Pancreas (tissue), 10 donors: ENCODE data around the gene FAAH. TPM values are rescaled to one million over a fixed set of nuclear protein-coding genes. Genes with fewer than 3 reads are reported as not detected.

Experiments used
- ATAC-seq, 4 donors: fragments of 200-7000 bp; cut with Tn5 transposase; one replicate each; pipeline versions ENCODE4 v1.8.0 to v1.9.1; 2020; ENCODE audit warnings: mild to moderate bottlenecking in 4 of 4, moderate library complexity in 4 of 4
- DNase-seq, 6 donors: peaks; one replicate each; pipeline ENCODE4 v3.0.0-alpha.2; 2020
- FAIRE-seq: peaks from 2 replicates; lab custom pipeline; 2012; peaks lifted over from hg19 to GRCh38; lab: Jason Lieb, UNC
- H3K27ac ChIP-seq, 4 donors: fragments of 200-600 bp; sonication (generic); 1 replicate in 3 of 4; 2 replicates in 1 of 4; pipeline versions ENCODE4 v1.5.0 to v1.8.0; 2020
- H3K27me3 ChIP-seq, 4 donors: fragments of 200-600 bp; one replicate each; pipeline ENCODE4 v1.8.0; 2021
- H3K36me3 ChIP-seq, 3 donors: fragments of 200-600 bp; sonication (generic) in 1 of 3; one replicate each; pipeline versions ENCODE4 v1.5.0 to v1.8.0; 2020 to 2021
- H3K4me1 ChIP-seq, 3 donors: fragments of 200-600 bp; one replicate each; pipeline ENCODE4 v1.8.0; 2021
- H3K4me3 ChIP-seq, 4 donors: fragments of 200-600 bp; sonication (generic) in 2 of 4; one replicate each; pipeline versions ENCODE4 v1.5.0 to v1.8.0; 2020 to 2021
- H3K9me3 ChIP-seq, 4 donors: fragments of 200-600 bp; one replicate each; pipeline ENCODE4 v1.8.0; 2021
- WGBS, 2 donors: extraction: QIAGEN DNeasy Blood & Tissue Kit; methylation state at CpG; one replicate each; pipeline ENCODE4 v1.1.7; 2013; 5-methylcytosine and 5-hydroxymethylcytosine counted together
- intact Hi-C, 3 donors: fragments of 100-400 bp; cut with DNase I; formaldehyde crosslinking; loops; one replicate each; pipeline versions ENCODE4 v1.11.1 to v1.14.2; 2022
- polyA plus RNA-seq, 2 donors: library from polyadenylated mRNA; stranded (reverse); fragments of 200-250 nt; gene quantifications; one replicate each; pipeline ENCODE4 v1.2.3, GENCODE V29; 2013
- total RNA-seq, 6 donors: library from RNA; stranded (reverse); fragmentation: NEBNext Ultra II Directional in 4 of 6; extraction: Animal tissue kit (Norgen Biotek cat#: 25700) in 4 of 6; gene quantifications; one replicate each; pipeline versions ENCODE4 v1.2.1 to v1.2.4, GENCODE V29; 2021 to 2023
- TF ChIP-seq, protein P1 (sequence below), 4 donors: fragments of 200-600 bp; sonication (generic) in 3 of 4; IDR thresholded peaks; one replicate each; pipeline versions ENCODE4 v1.5.0 to v1.8.0; 2021; ENCODE audit warnings: antibody characterized with exemption in 4 of 4
- donor health status: healthy with polysubstance abuse.
- donor health status: DM: no; HTN: no; CAD: no; lungs with moderate emphysema.
- donor health status: DM: no; HTN: no; CAD: no.
- donor health status: control.
- donor health status: control.
- donor health status: Bipolar disorder and iron deficiency.
- donor health status: DM: yes; HTN: yes; CAD: no.
- donor health status: DM: no; HTN: no; CAD: no.
- donor health status: DM: no; HTN: no; CAD: no.
- donor health status: DM: yes; HTN: yes; CAD: no.

The FAAH gene
- total and polyA plus RNA-seq, 8 donors = 19.5 to 122 (median 27.1) TPM

DNA sequence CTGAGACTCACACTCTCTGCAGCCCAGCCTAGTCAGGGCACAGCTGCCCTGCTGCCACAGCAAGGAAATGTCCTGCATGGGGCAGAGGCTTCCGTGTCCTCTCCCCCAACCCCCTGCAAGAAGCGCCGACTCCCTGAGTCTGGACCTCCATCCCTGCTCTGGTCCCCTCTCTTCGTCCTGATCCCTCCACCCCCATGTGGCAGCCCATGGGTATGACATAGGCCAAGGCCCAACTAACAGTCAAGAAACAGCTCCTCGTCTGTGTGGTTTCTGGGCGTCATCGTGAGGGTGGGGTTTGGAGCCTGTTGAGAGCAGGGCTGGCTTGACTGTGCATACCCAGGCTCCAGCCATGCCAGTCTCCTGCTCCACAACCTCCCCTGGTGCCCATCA, 19.5 kb downstream of the FAAH start:
- WGBS, 2 donors = 81 to 83% methylated on average over 7 of the region's 7 CpGs
- DNase-seq = no peak
- peaks cover 0 to 25% (median 4%) of the 10 kb centered on the region in 3 donors for H3K36me3 ChIP-seq
- FAIRE-seq = no peak
- no peaks in the 10 kb centered on the region for H3K9me3 ChIP-seq
- TF ChIP-seq, protein P1, sequence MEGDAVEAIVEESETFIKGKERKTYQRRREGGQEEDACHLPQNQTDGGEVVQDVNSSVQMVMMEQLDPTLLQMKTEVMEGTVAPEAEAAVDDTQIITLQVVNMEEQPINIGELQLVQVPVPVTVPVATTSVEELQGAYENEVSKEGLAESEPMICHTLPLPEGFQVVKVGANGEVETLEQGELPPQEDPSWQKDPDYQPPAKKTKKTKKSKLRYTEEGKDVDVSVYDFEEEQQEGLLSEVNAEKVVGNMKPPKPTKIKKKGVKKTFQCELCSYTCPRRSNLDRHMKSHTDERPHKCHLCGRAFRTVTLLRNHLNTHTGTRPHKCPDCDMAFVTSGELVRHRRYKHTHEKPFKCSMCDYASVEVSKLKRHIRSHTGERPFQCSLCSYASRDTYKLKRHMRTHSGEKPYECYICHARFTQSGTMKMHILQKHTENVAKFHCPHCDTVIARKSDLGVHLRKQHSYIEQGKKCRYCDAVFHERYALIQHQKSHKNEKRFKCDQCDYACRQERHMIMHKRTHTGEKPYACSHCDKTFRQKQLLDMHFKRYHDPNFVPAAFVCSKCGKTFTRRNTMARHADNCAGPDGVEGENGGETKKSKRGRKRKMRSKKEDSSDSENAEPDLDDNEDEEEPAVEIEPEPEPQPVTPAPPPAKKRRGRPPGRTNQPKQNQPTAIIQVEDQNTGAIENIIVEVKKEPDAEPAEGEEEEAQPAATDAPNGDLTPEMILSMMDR (IDR thresholded peaks at IDR 0.05) = peak in 1 of 4 donors; percentile 7
- H3K4me3 ChIP-seq = no peak overlapping the region
- H3K4me1 ChIP-seq = no peaks in the 10 kb centered on the region
- peak in 1 of 4 donors; percentile 23 for ATAC-seq
- no peaks in the 10 kb centered on the region for H3K27me3 ChIP-seq
- H3K27ac ChIP-seq = no peak overlapping the region
- intact Hi-C loops = no loop called here

DNA sequence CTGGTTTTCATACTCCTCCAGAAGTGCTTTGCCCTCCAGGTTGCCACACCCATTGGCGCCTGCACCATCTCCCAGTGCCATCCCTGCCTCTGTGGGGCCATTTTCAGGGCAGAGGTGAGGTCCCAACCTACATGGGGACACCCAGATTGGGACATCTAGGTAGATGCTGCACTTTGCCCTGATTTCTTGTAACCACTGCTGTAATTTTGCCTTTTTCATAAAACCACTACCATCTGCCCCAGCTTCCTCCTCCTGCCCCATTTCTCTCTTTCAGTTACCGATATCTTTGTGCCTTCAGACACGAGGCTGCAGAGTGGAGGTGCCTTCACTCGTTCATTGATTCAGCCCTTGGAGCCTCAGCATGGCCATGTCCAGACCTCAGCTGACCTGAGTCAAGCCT, 21.4 kb downstream of the FAAH start:
- intact Hi-C loops = no loop called here
- 69 to 85% methylated on average over 4 of the region's 4 CpGs for WGBS, 2 donors
- H3K36me3 ChIP-seq = peaks cover 0 to 13% (median 2%) of the 10 kb centered on the region in 3 donors
- no peaks in the 10 kb centered on the region for H3K4me1 ChIP-seq
- no peaks in the 10 kb centered on the region for H3K27me3 ChIP-seq
- H3K4me3 ChIP-seq = no peak overlapping the region
- H3K9me3 ChIP-seq = no peaks in the 10 kb centered on the region
- no peak overlapping the region for H3K27ac ChIP-seq
- ATAC-seq = no peak
- TF ChIP-seq, protein P1 (IDR thresholded peaks at IDR 0.05) = no peak
- no peak for DNase-seq
- no peak for FAIRE-seq

DNA sequence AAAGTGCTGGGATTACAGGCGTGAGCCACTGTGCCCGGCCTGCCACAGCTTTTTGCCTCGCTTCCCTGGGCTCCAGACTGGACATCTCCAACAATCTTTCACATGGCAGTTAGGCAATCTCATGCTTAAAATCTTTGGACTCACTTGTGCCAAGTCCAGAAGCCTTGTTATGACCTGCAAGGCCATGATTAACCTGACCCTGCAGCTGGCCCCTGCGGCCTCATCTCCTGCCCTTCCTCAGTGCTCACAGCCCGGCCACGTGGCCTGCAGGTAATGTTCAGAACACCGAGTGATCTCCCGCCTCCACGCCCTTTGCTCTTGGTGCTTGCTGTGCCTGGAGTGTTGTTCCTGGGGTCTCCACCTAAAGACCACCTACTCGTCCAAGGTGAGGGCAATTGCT, 24.9 kb downstream of the FAAH start:
- H3K27me3 ChIP-seq = peaks cover 0 to 3% (median 0%) of the 10 kb centered on the region in 4 donors
- H3K36me3 ChIP-seq = peaks cover 0 to 1% (median 0%) of the 10 kb centered on the region in 3 donors
- TF ChIP-seq, protein P1 (IDR thresholded peaks at IDR 0.05) = no peak
- FAIRE-seq (no peak), DNase-seq (peak in 1 of 6 donors; percentile 29), ATAC-seq (no peak)
- no peaks in the 10 kb centered on the region for H3K4me1 ChIP-seq
- intact Hi-C loops = no loop called here
- H3K27ac ChIP-seq = no peak overlapping the region
- no peak overlapping the region for H3K4me3 ChIP-seq
- no peaks in the 10 kb centered on the region for H3K9me3 ChIP-seq
- 76 to 80% methylated on average over 10 of the region's 10 CpGs for WGBS, 2 donors

DNA sequence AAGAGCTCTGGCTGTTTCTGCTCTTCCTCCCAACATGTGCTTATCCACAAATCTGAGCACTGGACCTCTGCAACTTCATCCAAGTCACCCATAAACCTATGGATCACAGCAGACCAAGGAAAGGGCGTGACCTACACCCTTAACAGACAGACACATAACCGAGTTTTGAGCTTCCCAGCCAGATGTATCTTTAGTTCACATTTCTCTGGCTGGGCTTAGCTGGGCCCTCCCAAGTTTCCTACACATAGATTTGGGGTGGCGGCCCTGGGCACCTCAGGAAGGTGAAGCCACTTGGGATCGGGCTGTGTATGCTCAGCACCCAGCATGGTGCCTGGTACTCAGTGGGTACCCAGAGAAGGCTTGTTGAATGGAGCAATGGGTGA, 26.4 kb downstream of the FAAH start:
- WGBS, 2 donors = 70 to 83% methylated on average over 4 of the region's 4 CpGs
- FAIRE-seq = no peak
- intact Hi-C loops = no loop called here

DNA sequence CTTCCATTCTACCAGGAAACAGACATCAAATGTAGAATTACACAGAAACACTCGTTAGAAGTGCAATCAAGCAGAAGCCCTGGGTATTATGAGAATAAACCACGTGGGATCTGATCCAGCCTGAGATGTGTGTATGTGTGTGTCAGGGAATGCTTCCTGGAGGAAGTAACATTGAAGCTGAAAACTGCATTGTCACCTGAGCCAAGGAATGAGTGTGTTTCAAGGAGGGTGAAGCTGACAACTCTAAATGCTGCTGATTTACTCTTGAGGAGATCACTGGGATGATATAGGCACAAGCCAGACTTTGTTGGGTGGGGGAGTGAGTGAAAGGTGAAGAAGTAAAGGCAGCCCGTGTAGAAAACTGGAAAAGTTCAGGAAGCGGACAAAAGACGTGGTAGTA, 27.6 kb downstream of the FAAH start:
- FAIRE-seq = no peak
- 47 to 52% methylated on average over 5 of the region's 5 CpGs for whole genome bisulfite sequencing, 2 donors
- no peak for DNase-seq
- no peaks in the 10 kb centered on the region for H3K4me1 ChIP-seq
- H3K36me3 ChIP-seq = no peaks in the 10 kb centered on the region
- intact Hi-C loops = no loop called here
- no peak overlapping the region for H3K4me3 ChIP-seq
- H3K27me3 ChIP-seq = peaks cover 0 to 3% (median 0%) of the 10 kb centered on the region in 4 donors
- H3K9me3 ChIP-seq = no peaks in the 10 kb centered on the region
- TF ChIP-seq, protein P1 (IDR thresholded peaks at IDR 0.05) = no peak
- no peak for ATAC-seq
- H3K27ac ChIP-seq = no peak overlapping the region

More for the DNA sequence above, 26.4 kb downstream of the FAAH start:
- DNase-seq (peak in 1 of 6 donors; percentile 12), ATAC-seq (no peak)
- Histone ChIP-seq H3K4me3 (no peak overlapping the region), H3K27me3 (peaks cover 0 to 3% (median 0%) of the 10 kb centered on the region in 4 donors), H3K27ac (no peak overlapping the region), H3K9me3 (no peaks in the 10 kb centered on the region), H3K36me3 (no peaks in the 10 kb centered on the region), H3K4me1 (no peaks in the 10 kb centered on the region)
- TF ChIP-seq, protein P1 (IDR thresholded peaks at IDR 0.05) = no peak
